ENCODE results near the gene ACTL6A.

ACTL6A gene

DNA sequence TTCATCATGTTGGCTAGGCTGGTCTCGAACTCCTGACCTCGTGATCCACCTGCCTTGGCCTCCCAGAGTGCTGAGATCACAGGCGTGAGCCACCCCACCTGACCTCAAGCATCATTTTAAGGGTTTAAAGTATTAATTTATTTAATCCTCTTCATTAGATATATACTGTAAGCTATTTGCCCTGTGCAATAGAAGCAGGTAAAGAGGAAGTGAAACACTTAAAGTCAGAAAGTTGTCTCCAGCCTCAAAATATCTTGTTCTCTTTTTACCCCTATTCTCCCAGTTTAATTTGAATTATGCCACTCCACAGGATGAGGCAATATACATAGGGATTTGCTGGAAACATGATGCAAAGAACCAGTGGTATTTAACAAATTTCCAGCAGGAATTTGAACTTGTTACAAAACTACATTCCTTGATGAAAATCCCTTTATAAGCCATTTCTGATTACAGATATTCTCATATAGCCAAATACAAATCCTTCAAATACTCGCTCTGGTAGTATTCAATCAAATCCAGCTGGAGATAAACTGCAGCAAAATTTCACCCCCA, 43.9 kb downstream of the ACTL6A start:
- no peak overlapping the region for H3K4me3 ChIP-seq (ENCODE audit: low read depth, low read length)
- TF ChIP-seq, protein P1, sequence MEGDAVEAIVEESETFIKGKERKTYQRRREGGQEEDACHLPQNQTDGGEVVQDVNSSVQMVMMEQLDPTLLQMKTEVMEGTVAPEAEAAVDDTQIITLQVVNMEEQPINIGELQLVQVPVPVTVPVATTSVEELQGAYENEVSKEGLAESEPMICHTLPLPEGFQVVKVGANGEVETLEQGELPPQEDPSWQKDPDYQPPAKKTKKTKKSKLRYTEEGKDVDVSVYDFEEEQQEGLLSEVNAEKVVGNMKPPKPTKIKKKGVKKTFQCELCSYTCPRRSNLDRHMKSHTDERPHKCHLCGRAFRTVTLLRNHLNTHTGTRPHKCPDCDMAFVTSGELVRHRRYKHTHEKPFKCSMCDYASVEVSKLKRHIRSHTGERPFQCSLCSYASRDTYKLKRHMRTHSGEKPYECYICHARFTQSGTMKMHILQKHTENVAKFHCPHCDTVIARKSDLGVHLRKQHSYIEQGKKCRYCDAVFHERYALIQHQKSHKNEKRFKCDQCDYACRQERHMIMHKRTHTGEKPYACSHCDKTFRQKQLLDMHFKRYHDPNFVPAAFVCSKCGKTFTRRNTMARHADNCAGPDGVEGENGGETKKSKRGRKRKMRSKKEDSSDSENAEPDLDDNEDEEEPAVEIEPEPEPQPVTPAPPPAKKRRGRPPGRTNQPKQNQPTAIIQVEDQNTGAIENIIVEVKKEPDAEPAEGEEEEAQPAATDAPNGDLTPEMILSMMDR (IDR thresholded peaks at IDR 0.05; ENCODE audit: borderline replicate concordance, insufficient read depth, low read depth, low read length) = no peak

DNA sequence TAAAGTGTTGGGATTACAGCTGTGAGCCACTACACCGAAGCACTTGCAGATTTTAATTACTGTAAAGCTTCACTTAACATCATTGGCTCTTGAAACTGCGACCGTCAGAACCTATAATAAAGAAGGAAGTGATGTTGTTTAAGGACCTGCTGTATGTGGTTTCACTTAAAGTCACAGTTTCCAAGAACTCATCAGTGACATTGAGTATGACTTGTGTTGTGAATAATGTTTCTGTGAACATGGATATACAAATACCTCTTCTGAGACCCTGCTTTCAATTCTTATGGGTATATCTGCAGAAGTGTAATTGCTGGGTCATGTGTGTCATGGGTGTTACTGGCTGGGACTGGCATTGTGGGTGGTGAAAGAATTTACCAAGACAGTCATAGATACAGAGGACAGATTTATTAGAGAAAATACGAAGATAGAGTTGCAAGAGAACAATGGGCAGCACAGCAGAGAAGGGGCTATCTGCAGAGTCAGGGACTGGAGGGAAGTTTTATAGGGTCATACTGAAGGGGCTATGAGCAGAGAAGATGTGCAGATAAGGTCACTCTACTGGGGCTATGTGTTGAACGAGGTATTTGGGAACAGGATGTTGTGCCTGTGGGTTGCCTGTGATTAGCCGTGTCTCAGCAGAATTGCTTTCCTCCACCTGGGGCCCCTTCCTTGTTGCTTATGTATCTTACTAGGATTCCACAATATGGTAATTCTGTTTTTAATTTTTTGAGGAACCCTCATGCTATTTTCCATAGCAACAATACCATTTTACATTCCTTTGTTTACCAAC, 46.4 kb downstream of the ACTL6A start:
- no peak overlapping the region for H3K4me3 ChIP-seq (ENCODE audit: low read depth, low read length)
- TF ChIP-seq, protein P1 (IDR thresholded peaks at IDR 0.05; ENCODE audit: borderline replicate concordance, insufficient read depth, low read depth, low read length) = no peak

DNA sequence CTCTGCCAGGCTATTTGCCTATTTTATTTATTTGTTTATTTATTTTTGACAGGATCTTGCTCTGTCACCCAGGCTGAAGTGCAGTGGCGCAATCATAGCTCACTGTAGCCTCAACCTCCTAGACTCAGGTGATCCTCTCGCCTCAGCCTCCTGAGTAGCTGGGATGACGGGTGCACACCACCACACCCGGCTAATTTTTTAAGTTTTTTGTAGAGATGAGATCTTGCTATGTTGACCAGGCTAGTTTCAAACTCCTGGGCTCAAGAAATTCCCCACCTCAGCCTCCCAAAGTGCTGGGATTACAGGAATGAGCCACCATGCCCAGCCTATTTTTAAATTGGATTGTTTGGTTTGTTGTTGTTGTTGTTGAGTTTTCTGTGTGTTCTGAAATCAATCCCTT, 47.3 kb downstream of the ACTL6A start:
- TF ChIP-seq, protein P1 (IDR thresholded peaks at IDR 0.05; ENCODE audit: borderline replicate concordance, insufficient read depth, low read depth, low read length) = no peak

DNA sequence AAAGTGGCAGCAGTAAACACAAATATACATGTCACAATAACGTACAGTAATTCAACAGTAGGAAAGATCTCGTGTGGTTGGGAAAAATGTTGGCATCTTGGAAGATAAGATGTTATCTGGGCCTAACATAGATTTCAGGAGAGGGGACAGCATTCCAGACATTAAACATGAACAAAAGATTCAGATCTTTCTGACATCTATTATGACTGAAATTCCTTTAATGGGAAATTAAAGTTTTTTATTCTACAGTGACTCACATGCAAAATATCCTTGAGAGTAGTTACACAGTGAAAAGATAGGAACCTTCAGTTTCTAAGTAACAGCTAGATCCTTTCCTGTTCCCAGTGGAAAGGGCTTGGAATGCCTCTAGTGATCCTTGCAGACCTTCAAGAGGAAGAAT, 51.1 kb downstream of the ACTL6A start:
- TF ChIP-seq, protein P1 (IDR thresholded peaks at IDR 0.05; ENCODE audit: borderline replicate concordance, insufficient read depth, low read depth, low read length) = no peak
- no peak overlapping the region for H3K4me3 ChIP-seq (ENCODE audit: low read depth, low read length)

More for the DNA sequence above, 47.3 kb downstream of the ACTL6A start:
- no peak overlapping the region for H3K4me3 ChIP-seq (ENCODE audit: low read depth, low read length)

DNA sequence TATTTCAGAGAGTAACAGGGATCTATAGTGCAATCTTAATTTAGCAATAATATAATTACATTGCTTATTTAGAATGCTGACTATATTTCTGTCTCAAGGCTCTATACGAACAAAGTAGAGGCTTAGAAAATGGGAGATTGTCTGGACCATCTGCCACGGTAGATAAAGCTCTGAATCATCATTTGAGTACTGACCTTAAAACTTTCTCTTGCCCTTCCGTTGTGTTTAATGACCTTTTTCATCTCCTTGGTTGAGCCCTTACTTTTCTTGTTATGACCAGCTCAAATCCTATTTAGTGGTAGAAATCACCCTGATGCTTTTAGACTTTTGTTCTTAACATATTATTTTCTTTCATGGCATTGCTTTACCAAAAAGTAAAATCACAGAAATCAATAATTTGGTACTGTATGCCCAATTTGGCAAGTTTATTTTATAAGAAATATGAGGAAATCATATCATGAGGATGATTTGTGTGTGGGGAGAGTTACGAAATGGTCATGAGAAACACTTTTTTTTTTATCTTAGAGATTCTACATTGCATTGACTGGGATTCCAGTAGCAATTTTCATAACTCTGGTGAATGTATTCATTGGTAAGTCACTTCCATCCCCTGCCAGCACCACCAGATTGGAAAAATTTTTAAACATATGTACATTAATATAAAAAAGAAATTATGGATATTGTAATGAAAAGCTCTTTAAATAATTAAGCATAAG, 52.9 kb downstream of the ACTL6A start:
- no peak overlapping the region for H3K4me3 ChIP-seq (ENCODE audit: low read depth, low read length)
- TF ChIP-seq, protein P1 (IDR thresholded peaks at IDR 0.05; ENCODE audit: borderline replicate concordance, insufficient read depth, low read depth, low read length) = no peak

DNA sequence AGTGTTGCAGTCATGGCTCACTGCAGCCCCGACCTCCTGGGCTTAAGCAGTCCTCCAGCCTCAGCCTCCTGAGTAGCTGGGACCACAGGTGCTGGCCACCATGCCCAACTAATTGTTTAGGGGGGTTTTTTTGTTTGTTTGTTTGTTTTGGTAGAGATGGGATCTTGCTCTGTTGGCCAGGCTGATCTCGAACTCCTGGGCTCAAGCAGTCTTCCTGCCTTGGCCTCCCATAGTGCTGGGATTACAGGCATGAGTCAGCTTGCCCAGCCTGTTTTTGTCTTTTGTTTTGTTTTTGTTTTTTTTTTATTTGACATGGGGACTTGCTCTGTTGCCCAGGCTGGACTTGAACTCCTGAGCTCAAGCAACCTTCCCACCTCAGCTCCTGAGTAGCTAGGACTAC, 59.3 kb downstream of the ACTL6A start:
- no peak overlapping the region for H3K4me3 ChIP-seq (ENCODE audit: low read depth, low read length)
- TF ChIP-seq, protein P1 (IDR thresholded peaks at IDR 0.05; ENCODE audit: borderline replicate concordance, insufficient read depth, low read depth, low read length) = no peak

Data from GM12875 (cell line).